KMS-11 (cell line): Measurements from ENCODE around the gene ZNF410.
A peak's percentile ranks its signal among the peaks of the same experiment; 100 is the strongest.
"Not testable (repeated sequence)": the region's sequence is repeated elsewhere in the genome, so short reads cannot be mapped to it uniquely, and the experiment has no call there.

Source experiments
- H2AFZ ChIP-seq: fragments of 200-600 bp; sonication (generic); 2 replicates; pipeline ENCODE4 v1.6.1; 2016; ENCODE audit warnings: antibody characterized with exemption, mixed run types, low read depth
- H3K27ac ChIP-seq: fragments of 200-600 bp; sonication (generic); 2 replicates; pipeline ENCODE4 v1.6.1; 2016; ENCODE audit warnings: mild to moderate bottlenecking, mixed run types
- H3K27me3 ChIP-seq: fragments of 200-600 bp; sonication (generic); 2 replicates; pipeline ENCODE4 v1.6.1; 2017; ENCODE audit warnings: mild to moderate bottlenecking, low read depth, mixed run types, moderate library complexity; ENCODE audit not compliant: insufficient read depth
- H3K36me3 ChIP-seq: fragments of 200-600 bp; sonication (generic); 2 replicates; pipeline ENCODE4 v1.6.1; 2017; ENCODE audit warnings: mild to moderate bottlenecking, mixed run types; ENCODE audit not compliant: insufficient read depth
- H3K4me1 ChIP-seq: fragments of 200-600 bp; sonication (generic); 2 replicates; pipeline ENCODE4 v1.6.1; 2016; ENCODE audit warnings: mild to moderate bottlenecking, low read depth, mixed run types; ENCODE audit not compliant: poor library complexity, severe bottlenecking
- H3K4me2 ChIP-seq: fragments of 200-600 bp; sonication (generic); 2 replicates; pipeline ENCODE4 v1.7.0; 2016; ENCODE audit warnings: mild to moderate bottlenecking, mixed run types
- H3K4me3 ChIP-seq: fragments of 200-600 bp; sonication (generic); IDR thresholded peaks from 2 replicates; pipeline ENCODE4 v1.6.1; 2017; ENCODE audit warnings: low read depth, low read length, mixed read lengths; ENCODE audit not compliant: insufficient read depth
- H3K79me2 ChIP-seq: fragments of 200-600 bp; sonication (generic); 2 replicates; pipeline ENCODE4 v1.6.1; 2016; ENCODE audit warnings: low read depth, mixed run types; ENCODE audit not compliant: insufficient read depth
- H3K9ac ChIP-seq: fragments of 200-600 bp; sonication (generic); 2 replicates; pipeline ENCODE4 v1.6.1; 2016; ENCODE audit warnings: mild to moderate bottlenecking, mixed run types
- H4K20me1 ChIP-seq: fragments of 200-600 bp; sonication (generic); 2 replicates; pipeline ENCODE4 v1.6.1; 2016; ENCODE audit warnings: mild to moderate bottlenecking, mixed run types; ENCODE audit not compliant: insufficient read depth
- CTCF ChIP-seq: fragments of 200-600 bp; sonication (generic); conservative IDR thresholded peaks from 2 replicates; pipeline ENCODE4 v1.6.1; 2017; ENCODE audit warnings: low read depth, mild to moderate bottlenecking, antibody characterized with exemption, low read length, moderate library complexity, mixed read lengths

The ZNF410 gene

DNA sequence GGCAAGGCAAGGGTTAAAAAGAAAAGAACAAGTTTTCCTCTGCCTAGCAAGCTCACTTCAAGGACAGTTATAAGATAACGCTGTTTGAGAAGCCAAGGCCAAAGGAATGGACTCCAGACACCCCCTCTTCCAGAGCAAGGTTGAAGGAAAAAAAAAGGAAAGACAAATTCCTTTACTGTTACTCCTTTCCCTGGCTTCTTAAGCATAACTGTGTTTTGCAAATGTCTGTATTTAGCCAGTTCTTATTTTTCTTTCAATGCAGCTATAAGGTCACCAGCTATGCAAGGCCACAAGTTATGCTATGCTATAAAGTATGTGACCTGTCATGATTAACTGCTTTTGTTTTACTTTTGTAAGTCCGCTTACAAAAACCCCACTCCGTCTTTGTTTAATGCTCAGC is 26.6 kb downstream of the ZNF410 start:
- no peaks in the 10 kb centered on the region for H3K36me3 ChIP-seq
- H4K20me1 ChIP-seq: no peaks in the 10 kb centered on the region
- no peak overlapping the region for H2AFZ ChIP-seq
- H3K4me1 ChIP-seq: peaks cover 11% of the 10 kb centered on the region
- no peak overlapping the region for H3K9ac ChIP-seq
- no peak overlapping the region for H3K4me2 ChIP-seq
- no peak for TF ChIP-seq CTCF
- H3K27ac ChIP-seq: no peak overlapping the region
- no peaks in the 10 kb centered on the region for H3K79me2 ChIP-seq
- H3K27me3 ChIP-seq: no peaks in the 10 kb centered on the region
- H3K4me3 ChIP-seq: no peak overlapping the region

DNA sequence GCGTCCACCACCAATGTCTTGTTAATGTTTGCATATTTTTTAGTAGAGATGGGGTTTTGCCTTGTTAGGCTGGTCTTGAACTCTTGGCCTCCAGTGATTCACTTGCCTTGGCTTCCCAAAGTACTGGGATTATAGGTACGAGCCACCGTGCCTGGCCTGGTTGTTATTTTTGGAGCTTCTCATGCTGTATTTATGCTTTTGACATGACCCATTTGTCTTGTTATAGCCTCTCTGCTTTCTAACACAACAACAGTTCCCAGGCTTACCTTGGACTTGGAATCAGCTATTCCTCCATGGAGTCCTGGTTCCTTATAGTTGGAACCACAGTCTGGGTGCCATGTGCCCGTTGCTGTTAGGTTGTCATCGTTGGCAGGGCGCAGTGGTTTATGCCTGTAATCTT is 29.7 kb downstream of the ZNF410 start:
- H3K27ac ChIP-seq: no peak overlapping the region
- H3K9ac ChIP-seq: no peak overlapping the region
- no peaks in the 10 kb centered on the region for H3K36me3 ChIP-seq
- H3K79me2 ChIP-seq: no peaks in the 10 kb centered on the region
- no peak for TF ChIP-seq CTCF
- H4K20me1 ChIP-seq: no peaks in the 10 kb centered on the region
- H3K27me3 ChIP-seq: no peaks in the 10 kb centered on the region
- no peaks in the 10 kb centered on the region for H3K4me1 ChIP-seq
- no peak overlapping the region for H3K4me3 ChIP-seq
- no peak overlapping the region for H2AFZ ChIP-seq
- H3K4me2 ChIP-seq: no peak overlapping the region

GRCh38 chr14:73919457-73919856 is 32.8 kb downstream of the ZNF410 start:
- H3K36me3 ChIP-seq, H3K4me3 ChIP-seq: not testable (repeated sequence)

GRCh38 chr14:73924337-73924736 is 37.7 kb downstream of the ZNF410 start:
- TF ChIP-seq CTCF: no peak
- H3K4me1 ChIP-seq: no peaks in the 10 kb centered on the region
- H3K36me3 ChIP-seq: no peaks in the 10 kb centered on the region
- H3K4me2 ChIP-seq: no peak overlapping the region
- no peak overlapping the region for H3K27ac ChIP-seq
- no peaks in the 10 kb centered on the region for H3K27me3 ChIP-seq
- no peak overlapping the region for H2AFZ ChIP-seq
- H4K20me1 ChIP-seq: no peaks in the 10 kb centered on the region
- no peaks in the 10 kb centered on the region for H3K79me2 ChIP-seq
- no peak overlapping the region for H3K4me3 ChIP-seq
- H3K9ac ChIP-seq: no peak overlapping the region

More at GRCh38 chr14:73919457-73919856, 32.8 kb downstream of the ZNF410 start:
- H3K27ac ChIP-seq, H3K9ac ChIP-seq, H3K4me1 ChIP-seq, H4K20me1 ChIP-seq, H3K27me3 ChIP-seq, H2AFZ ChIP-seq, H3K79me2 ChIP-seq, H3K4me2 ChIP-seq: not testable (repeated sequence)

DNA sequence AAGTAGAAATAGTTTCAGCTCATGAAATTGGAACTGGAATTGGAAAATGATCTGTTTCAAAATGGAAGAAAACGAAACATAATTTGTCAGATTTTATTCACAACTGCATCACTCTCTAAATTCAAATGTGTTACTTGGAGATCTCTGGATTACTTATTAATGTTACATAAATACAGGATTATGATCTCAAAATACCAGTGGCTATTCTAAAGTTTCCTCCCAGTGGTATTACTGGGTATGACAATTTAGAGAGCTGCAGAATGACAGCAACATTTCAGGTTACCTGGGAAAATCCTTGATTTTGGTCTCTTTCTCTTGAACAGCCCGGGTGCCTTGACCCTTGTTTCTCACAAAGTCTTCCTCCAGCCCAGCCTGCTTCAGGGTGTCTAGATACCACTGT is 49.0 kb downstream of the ZNF410 start:
- Histone ChIP-seq H3K4me2 (no peak overlapping the region), H3K4me3 (no peak overlapping the region), H4K20me1 (no peaks in the 10 kb centered on the region), H3K9ac (no peak overlapping the region), H3K4me1 (no peaks in the 10 kb centered on the region), H3K36me3 (no peaks in the 10 kb centered on the region), H2AFZ (no peak overlapping the region), H3K27ac (no peak overlapping the region), H3K27me3 (no peaks in the 10 kb centered on the region), H3K79me2 (no peaks in the 10 kb centered on the region)
- peak; percentile 25; the same call in 1 of the 2 replicates for TF ChIP-seq CTCF
